ENCODE results near the gene CCDC90B.

The CCDC90B gene

GRCh38 chr11:83326326-83326725 lies 40.2 kb upstream of the CCDC90B start:
- H3K9me3 ChIP-seq (ENCODE audit: control insufficient read depth, insufficient read depth, low read depth, low read length), result no peaks in the 10 kb centered on the region
- no peak for TF ChIP-seq ZNF133 (tag by site-specific recombination; IDR thresholded peaks at IDR 0.05)
- no peak for TF ChIP-seq ZBTB17 (tag by site-specific recombination; IDR thresholded peaks at IDR 0.05)
- no peak for TF ChIP-seq ZNF2 (tag by site-specific recombination; IDR thresholded peaks at IDR 0.05)
- TF ChIP-seq ZXDB (tag by site-specific recombination; IDR thresholded peaks at IDR 0.05), result no peak
- POLR2A ChIA-PET, result interaction anchor here (0.6 kb wide), 1 partner anchor 35 kb away, joined by 3 read pairs; no protein-coding TSS in a partner anchor
- no peaks in the 10 kb centered on the region for H3K4me1 ChIP-seq (ENCODE audit: control insufficient read depth, insufficient read depth, low read length)
- H3K36me3 ChIP-seq (ENCODE audit: control insufficient read depth in 2 of 2, insufficient read depth in 1 of 2, low read length in 2 of 2), result no peaks in the 10 kb centered on the region
- CTCF ChIA-PET, result no interaction called here
- no peak overlapping the region for H3K27ac ChIP-seq (ENCODE audit: extremely low read depth, low read depth, low read length)
- no peak overlapping the region for H3K4me3 ChIP-seq (ENCODE audit: low read depth, low read length)

GRCh38 chr11:83319346-83319745 lies 33.2 kb upstream of the CCDC90B start:
- Histone ChIP-seq H3K27ac (ENCODE audit: extremely low read depth, low read depth, low read length) (no peak overlapping the region), H3K36me3 (ENCODE audit: control insufficient read depth in 2 of 2, insufficient read depth in 1 of 2, low read length in 2 of 2) (no peaks in the 10 kb centered on the region), H3K4me1 (ENCODE audit: control insufficient read depth, insufficient read depth, low read length) (no peaks in the 10 kb centered on the region), H3K4me3 (ENCODE audit: low read depth, low read length) (no peak overlapping the region), H3K9me3 (ENCODE audit: control insufficient read depth, insufficient read depth, low read depth, low read length) (no peaks in the 10 kb centered on the region)
- CTCF ChIA-PET, result interaction anchor here (1.1 kb wide), 1 partner anchor 497 kb away, joined by 4 read pairs; no protein-coding TSS in a partner anchor
- POLR2A ChIA-PET, result no interaction called here
- TF ChIP-seq ZFP69B (tag by site-specific recombination; IDR thresholded peaks at IDR 0.05), result no peak
- TF ChIP-seq INSM2 (tag by site-specific recombination; IDR thresholded peaks at IDR 0.05), result no peak
- TF ChIP-seq PATZ1 (tag by site-specific recombination; IDR thresholded peaks at IDR 0.05), result no peak
- no peak for TF ChIP-seq ZNF692 (tag by site-specific recombination; IDR thresholded peaks at IDR 0.05)
- no peak for TF ChIP-seq ZNF221 (tag by site-specific recombination; IDR thresholded peaks at IDR 0.05; ENCODE audit: borderline replicate concordance)
- no peak for TF ChIP-seq ZNF433 (tag by site-specific recombination; IDR thresholded peaks at IDR 0.05; ENCODE audit: low read depth)
- TF ChIP-seq ZNF292 (tag by site-specific recombination; IDR thresholded peaks at IDR 0.05; ENCODE audit: borderline replicate concordance, low read depth), result no peak
- no peak for TF ChIP-seq PRDM2 (tag by site-specific recombination; IDR thresholded peaks at IDR 0.05; ENCODE audit: borderline replicate concordance)
- no peak for TF ChIP-seq ZNF560 (tag by site-specific recombination; IDR thresholded peaks at IDR 0.05; ENCODE audit: borderline replicate concordance)
- TF ChIP-seq AEBP2 (tag by site-specific recombination; IDR thresholded peaks at IDR 0.05; ENCODE audit: borderline replicate concordance), result no peak
- no peak for TF ChIP-seq ZNF544 (tag by site-specific recombination; IDR thresholded peaks at IDR 0.05)
- no peak for TF ChIP-seq ZBTB6 (tag by site-specific recombination; IDR thresholded peaks at IDR 0.05)
- TF ChIP-seq ZNF133 (tag by site-specific recombination; IDR thresholded peaks at IDR 0.05), result no peak
- no peak for TF ChIP-seq ZNF416 (tag by site-specific recombination; IDR thresholded peaks at IDR 0.05)
- TF ChIP-seq ZNF660 (tag by site-specific recombination; IDR thresholded peaks at IDR 0.05), result no peak
- no peak for TF ChIP-seq ZNF701 (tag by site-specific recombination; IDR thresholded peaks at IDR 0.05)
- TF ChIP-seq ZNF211 (tag by site-specific recombination; IDR thresholded peaks at IDR 0.05; ENCODE audit: low read depth), result no peak
- TF ChIP-seq ZNF514 (tag by site-specific recombination; IDR thresholded peaks at IDR 0.05), result no peak

Measured in HEK293 (cell line).